NCI-H1048 (cell line): Measurements from ENCODE around the gene UBE3B.

Source experiments
- DNase-seq: peaks from one replicate; lab custom pipeline; 2025; lab: John Stamatoyannopoulos, UW

UBE3B gene

DNA sequence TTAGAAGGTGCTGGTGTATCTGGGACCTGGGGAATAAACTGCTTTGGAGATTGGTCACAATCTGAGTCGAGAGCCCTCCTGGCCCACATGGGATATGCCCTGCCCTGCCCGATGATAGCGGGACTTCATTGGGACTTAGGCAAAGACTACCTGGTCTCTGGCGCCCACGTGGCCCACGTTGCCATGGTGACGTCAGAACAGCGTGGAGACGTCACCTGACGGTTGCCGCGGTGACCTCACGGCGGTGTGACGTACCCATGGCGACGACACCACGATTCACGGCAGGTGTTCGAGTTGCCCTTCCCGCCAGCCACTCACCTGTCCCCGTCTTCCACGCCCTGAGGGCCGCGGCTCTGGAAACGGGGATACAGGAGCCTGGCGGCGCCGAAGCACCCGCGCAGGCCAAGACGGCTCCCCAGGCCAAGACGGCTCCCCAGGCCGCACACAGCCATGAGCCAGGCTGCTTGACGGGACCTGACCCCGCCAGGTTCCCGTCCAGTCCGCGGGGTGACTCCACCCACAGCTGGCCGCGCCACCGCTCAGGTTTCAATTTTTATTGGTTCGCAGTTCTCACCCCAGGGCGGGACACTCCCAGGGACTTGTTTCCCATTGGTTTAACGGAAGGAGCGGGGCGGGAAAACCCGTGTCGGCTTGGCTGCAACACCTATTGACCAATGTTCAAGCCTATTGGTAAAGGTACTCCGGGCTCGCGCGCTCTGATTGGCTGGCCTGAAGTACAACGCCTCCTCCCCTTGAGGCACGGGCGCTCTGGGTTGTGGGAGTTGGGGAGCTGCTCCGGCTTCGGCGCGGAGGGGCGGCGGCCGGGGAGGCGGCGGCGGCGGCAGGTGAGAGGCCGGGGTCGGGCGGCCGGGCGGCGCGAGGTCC is 95.8 kb downstream of the UBE3B start, which contains the start of the genes MMAB and MVK:
Gene MMAB (minus strand): TSS at position 476 of the 885 bp plus-strand sequence. CDS start 24 bp downstream, at position 452.
Gene MVK (plus strand): TSS at position 766 of the 885 bp plus-strand sequence. CDS start 1,029 bp downstream, outside the sequence.
- DNase-seq = peak; percentile 98

DNA sequence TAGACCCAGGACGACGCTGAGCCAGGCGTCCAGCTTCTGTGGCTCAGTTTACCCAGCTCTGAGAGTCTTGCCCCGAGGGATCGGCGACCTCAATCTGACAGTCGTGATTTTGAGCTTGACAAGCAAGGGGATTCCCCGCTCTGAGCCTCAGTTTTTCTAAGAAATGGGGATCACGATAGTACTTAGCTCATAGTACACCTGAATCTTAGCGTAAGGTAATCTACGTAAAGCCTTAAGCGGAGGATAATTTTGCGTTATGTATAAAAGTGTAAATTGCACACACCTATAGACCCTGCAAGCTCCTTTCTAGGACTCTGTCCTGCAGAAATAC is 96.4 kb downstream of the UBE3B start:
- DNase-seq = no peak

DNA sequence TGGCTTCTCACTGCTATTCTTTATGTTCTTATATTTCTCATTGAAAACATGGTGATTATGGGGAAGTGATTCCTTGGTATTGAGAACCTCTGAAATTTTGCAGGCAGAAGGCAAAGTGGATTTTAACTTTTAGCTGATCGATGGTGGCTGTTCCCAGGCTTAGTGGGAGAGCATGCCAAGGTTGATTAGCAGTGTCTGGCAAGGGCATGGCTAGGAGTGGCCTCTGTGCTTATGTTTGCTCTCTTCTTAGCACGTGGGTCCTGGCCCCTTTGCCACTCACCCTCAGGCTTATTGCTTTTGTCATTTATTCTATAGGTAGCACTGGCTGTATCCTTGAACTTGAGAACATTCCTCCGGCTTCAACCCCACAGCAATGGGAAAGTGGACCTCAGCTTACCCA is 98.2 kb downstream of the UBE3B start:
- DNase-seq = no peak

DNA sequence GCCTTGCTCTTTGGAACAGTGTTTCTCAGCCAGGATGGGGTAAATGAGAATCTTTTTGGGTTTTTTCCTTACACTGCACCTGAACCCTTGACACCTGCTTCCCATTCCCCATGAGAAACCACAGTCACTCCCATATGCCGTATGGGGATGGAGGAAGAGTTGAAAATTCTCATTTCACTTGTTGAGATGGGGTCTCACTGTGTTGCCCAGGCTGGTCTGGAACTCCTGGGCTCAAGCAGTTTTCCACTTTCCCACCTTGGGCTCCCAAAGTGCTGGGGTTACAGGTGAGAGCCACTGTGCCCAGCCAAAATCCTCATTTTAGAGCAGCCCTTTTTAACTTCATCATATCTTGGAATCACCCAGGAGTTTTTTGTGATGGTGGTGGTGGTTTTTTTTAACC is 99.9 kb downstream of the UBE3B start:
- DNase-seq = no peak

DNA sequence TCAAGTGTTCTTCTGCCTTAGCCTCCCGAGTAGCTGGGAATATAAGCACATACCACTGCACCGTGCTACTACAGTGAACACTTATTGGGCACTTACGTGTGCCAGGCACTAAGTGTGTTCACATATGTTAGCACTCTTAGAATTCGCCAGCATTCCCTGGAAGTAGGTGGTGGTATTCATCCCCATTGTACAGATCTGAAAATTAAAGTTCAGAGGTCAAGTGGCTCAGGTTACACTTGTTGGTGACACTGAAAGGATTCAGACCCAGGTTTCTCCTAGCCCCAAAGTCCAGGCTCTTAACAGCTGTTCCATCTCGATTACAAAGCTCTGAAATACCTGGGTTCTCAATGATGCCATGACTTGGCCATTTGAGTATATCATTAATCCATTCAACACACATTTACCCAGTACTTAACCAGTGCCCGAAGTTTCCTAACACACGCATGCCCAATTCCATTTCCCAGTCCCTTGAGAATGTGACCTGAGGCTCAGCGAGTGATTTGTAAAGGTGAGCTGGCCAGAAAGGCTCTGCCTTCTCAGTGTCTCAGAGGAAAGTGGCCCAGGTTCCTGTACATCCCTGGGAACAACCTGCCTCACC is 101.0 kb downstream of the UBE3B start:
- no peak for DNase-seq

DNA sequence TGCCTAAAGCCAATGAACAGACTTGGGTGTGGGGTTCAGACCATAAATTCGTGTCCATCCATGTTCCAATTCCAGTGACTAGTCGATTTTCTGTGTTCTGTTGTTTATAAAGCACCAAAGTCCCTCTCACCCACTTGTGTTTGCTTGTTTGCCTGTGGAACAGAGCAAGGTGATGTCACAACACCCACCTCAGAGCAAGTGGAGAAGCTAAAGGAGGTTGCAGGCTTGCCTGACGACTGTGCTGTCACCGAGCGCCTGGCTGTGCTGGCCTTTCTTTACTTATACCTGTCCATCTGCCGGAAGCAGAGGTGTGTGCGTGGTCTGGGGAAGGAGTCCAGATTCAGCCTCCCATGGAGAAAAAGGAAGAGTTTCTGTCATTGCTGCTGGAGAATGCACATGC is 102.2 kb downstream of the UBE3B start:
- no peak for DNase-seq

DNA sequence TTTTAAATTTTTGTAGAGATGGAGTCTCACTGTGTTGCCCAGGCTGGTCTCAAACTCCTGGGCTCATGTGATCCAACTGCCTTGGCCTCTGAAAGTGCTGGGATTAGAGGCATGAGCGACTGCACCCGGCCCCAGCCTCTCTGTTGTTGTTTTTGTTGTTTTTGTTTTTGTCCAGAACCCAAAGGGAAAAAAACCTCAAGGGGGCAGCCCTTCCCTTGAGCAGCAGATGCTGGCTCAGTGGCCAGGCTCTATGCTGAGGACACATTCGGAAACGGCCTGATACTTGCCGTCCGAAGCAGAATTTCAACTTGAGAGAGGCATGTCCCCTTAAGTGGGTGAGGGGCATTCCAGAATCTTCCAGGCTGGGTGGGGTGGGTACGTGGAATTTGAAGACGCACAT is 102.8 kb downstream of the UBE3B start:
- no peak for DNase-seq

DNA sequence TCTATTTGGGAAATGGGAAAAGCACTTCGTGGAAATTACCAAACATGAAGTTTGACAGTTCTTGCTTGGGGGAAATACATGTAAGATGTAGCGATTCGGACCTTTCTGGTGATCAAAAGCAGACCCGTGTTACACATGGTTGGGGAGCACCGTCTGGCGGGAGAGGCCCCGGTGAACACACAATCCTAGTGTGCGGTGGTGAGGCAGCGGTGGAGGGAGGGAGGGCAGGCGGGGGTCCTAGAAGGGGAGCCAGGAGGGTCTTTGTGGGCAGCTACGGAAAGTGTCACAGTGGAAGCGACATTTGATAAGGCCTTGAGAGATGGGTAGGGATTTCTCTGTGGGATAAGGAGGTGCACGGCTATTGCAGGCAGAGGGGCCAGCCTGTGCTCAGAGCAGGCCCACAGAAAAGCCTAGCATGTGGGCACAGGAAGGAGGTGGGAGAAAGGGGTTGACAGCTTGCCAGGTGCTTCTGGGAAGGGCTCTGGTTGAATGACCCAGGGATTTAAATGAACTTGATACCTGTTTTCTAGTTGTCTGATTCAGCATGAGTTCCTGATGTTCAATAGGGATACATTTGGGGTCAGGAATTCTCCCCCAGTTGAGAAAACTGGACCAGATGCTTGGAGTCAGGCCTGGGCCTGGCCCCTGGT is 103.4 kb downstream of the UBE3B start:
- DNase-seq = no peak

DNA sequence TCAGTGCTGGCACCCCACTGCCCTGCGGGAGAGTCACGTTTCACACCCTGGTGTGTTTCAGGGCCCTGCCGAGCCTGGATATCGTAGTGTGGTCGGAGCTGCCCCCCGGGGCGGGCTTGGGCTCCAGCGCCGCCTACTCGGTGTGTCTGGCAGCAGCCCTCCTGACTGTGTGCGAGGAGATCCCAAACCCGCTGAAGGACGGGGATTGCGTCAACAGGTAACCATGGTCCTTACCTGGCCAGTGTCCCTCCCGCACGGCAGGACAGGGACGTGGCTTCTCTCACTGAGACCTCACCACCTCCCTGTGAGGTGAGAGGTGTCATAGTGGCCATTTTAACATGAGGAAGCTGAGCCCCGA is 103.9 kb downstream of the UBE3B start:
- no peak for DNase-seq

DNA sequence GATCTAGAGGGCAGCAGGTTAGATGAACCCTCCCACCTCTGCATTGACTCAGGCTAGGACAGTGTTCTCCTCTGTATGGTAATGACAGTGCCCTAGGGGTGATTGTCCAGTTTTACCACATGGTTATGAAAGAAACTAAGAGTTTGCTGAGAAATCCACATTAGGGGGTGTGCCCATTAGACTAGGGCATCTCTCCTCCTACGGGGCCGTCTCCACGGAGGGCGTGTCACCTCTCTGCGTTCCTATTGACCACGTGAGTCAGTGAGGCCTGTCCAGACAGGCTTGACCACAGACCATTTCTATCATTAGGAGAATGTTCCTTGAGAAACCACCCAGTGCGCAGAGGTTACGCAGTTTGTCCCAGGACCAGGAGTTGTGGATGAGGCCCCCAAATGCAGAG is 104.4 kb downstream of the UBE3B start:
- no peak for DNase-seq

DNA sequence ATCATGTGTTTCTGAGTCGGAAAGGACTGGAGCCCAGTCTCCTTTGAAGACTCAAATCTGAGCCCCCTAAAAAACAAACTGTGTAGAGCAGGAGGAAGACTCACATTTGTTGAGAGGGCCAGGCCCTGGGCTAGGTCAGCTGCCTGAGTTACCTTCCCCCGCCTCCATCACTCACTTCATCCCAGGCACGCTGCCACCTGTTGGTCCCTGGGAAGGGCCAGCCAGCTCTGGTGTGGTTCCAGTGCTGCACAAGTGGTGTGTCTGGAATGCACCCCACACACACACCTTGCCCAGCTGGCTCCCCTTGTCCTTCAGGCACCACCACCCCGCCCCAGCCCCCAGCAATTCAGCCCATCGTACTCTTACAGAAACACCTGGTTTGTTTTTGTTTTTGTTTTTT is 105.2 kb downstream of the UBE3B start:
- no peak for DNase-seq

DNA sequence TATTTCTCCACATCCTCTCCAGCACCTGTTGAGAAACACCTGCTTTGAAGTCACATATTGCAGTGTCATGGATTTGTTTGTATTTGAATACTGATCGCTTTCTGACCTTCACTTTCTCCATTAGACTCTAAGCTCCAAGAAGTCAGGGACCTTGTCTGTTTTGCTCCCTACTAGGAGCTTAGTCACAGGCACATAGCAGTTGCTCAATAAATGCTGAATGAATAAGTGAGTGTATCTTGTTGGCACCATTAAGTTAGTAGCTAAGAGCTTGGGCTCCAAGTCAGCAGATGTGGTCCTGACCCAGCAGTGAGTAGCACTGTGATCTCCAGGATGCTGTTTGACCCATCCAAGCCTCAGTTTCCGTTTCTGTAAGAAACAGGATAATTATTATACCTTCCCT is 106.3 kb downstream of the UBE3B start:
- no peak for DNase-seq
